ENCODE data around the gene ASTN2. TPM values are rescaled to one million over a fixed set of nuclear protein-coding genes. Genes with fewer than 3 reads are reported as not detected.

ASTN2 gene
- total RNA-seq, 1 experiment from 2014 or later = 4.8 TPM

GRCh38 chr9:116671605-116672004, 743.3 kb downstream of the ASTN2 start:
- DNase-seq (ENCODE audit: low read depth, low spot score) (no peak), ATAC-seq (no peak)
- Histone ChIP-seq H3K9ac (ENCODE audit: low read length) (no peak overlapping the region), H3K4me1 (ENCODE audit: control insufficient read depth in 1 of 2, insufficient read depth in 2 of 2, low read length in 2 of 2) (no peaks in the 10 kb centered on the region), H3K27me3 (ENCODE audit: insufficient read depth, low read length) (no peaks in the 10 kb centered on the region), H3K9me2 (ENCODE audit: insufficient read depth) (no peaks in the 10 kb centered on the region), H3K4me3 (replicated peaks in 1 of 2; ENCODE audit: low read depth in 1 of 2, low read length in 2 of 2) (no peak overlapping the region), H3K27ac (ENCODE audit: low read depth, low read length) (no peak overlapping the region), H3K79me2 (ENCODE audit: insufficient read depth, low read length) (no peaks in the 10 kb centered on the region), H3K36me3 (ENCODE audit: control insufficient read depth in 1 of 2, insufficient read depth in 2 of 2, low read length in 2 of 2) (no peaks in the 10 kb centered on the region), H3K9me3 (ENCODE audit: control insufficient read depth in 1 of 2, insufficient read depth in 1 of 2, low read depth in 1 of 2, low read length in 2 of 2) (no peaks in the 10 kb centered on the region), H2AFZ (ENCODE audit: low read depth, low read length, poor library complexity, severe bottlenecking) (no peak overlapping the region), H3K4me2 (ENCODE audit: low read length) (no peak overlapping the region), H4K20me1 (ENCODE audit: insufficient read depth) (no peaks in the 10 kb centered on the region)
- no TSS peak for BruUV-seq (replicated peaks)
- CTCF ChIA-PET = no interaction called here
- TF ChIP-seq ELF1 (IDR thresholded peaks at IDR 0.05; ENCODE audit: borderline replicate concordance, low read depth) (no peak), FOSL1 (IDR thresholded peaks at IDR 0.05; ENCODE audit: low read depth) (no peak), ZFX (IDR thresholded peaks at IDR 0.05) (no peak), SIN3A (IDR thresholded peaks at IDR 0.05; ENCODE audit: low read depth) (no peak), TCF7L2 (IDR thresholded peaks at IDR 0.05; ENCODE audit: borderline replicate concordance, extremely low read depth, insufficient read depth, insufficient read length) (no peak), POLR2AphosphoS5 (IDR thresholded peaks at IDR 0.05; ENCODE audit: low read depth, low read length) (no peak), SP1 (IDR thresholded peaks at IDR 0.05; ENCODE audit: low read depth) (no peak), YY1 (IDR thresholded peaks at IDR 0.05; ENCODE audit: extremely low read depth, insufficient replicate concordance, low read depth, low read length) (no peak), ZNF274 (IDR thresholded peaks at IDR 0.05; ENCODE audit: low read depth, low read length) (no peak), ATF3 (IDR thresholded peaks at IDR 0.05) (no peak), EGR1 (IDR thresholded peaks at IDR 0.05; ENCODE audit: low read depth) (no peak)
- TF ChIP-seq, protein P1, sequence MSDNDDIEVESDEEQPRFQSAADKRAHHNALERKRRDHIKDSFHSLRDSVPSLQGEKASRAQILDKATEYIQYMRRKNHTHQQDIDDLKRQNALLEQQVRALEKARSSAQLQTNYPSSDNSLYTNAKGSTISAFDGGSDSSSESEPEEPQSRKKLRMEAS (IDR thresholded peaks at IDR 0.05) = no peak
- TF ChIP-seq, protein P2, sequence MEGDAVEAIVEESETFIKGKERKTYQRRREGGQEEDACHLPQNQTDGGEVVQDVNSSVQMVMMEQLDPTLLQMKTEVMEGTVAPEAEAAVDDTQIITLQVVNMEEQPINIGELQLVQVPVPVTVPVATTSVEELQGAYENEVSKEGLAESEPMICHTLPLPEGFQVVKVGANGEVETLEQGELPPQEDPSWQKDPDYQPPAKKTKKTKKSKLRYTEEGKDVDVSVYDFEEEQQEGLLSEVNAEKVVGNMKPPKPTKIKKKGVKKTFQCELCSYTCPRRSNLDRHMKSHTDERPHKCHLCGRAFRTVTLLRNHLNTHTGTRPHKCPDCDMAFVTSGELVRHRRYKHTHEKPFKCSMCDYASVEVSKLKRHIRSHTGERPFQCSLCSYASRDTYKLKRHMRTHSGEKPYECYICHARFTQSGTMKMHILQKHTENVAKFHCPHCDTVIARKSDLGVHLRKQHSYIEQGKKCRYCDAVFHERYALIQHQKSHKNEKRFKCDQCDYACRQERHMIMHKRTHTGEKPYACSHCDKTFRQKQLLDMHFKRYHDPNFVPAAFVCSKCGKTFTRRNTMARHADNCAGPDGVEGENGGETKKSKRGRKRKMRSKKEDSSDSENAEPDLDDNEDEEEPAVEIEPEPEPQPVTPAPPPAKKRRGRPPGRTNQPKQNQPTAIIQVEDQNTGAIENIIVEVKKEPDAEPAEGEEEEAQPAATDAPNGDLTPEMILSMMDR (IDR thresholded peaks at IDR 0.05 in 2 of 3, conservative IDR thresholded peaks at IDR 0.05 in 1 of 3; ENCODE audit: borderline replicate concordance in 1 of 3, insufficient read depth in 1 of 3, low read depth in 2 of 3, low read length in 2 of 3) = no peak
- TF ChIP-seq, protein P3, sequence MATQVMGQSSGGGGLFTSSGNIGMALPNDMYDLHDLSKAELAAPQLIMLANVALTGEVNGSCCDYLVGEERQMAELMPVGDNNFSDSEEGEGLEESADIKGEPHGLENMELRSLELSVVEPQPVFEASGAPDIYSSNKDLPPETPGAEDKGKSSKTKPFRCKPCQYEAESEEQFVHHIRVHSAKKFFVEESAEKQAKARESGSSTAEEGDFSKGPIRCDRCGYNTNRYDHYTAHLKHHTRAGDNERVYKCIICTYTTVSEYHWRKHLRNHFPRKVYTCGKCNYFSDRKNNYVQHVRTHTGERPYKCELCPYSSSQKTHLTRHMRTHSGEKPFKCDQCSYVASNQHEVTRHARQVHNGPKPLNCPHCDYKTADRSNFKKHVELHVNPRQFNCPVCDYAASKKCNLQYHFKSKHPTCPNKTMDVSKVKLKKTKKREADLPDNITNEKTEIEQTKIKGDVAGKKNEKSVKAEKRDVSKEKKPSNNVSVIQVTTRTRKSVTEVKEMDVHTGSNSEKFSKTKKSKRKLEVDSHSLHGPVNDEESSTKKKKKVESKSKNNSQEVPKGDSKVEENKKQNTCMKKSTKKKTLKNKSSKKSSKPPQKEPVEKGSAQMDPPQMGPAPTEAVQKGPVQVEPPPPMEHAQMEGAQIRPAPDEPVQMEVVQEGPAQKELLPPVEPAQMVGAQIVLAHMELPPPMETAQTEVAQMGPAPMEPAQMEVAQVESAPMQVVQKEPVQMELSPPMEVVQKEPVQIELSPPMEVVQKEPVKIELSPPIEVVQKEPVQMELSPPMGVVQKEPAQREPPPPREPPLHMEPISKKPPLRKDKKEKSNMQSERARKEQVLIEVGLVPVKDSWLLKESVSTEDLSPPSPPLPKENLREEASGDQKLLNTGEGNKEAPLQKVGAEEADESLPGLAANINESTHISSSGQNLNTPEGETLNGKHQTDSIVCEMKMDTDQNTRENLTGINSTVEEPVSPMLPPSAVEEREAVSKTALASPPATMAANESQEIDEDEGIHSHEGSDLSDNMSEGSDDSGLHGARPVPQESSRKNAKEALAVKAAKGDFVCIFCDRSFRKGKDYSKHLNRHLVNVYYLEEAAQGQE (IDR thresholded peaks at IDR 0.05; ENCODE audit: low read depth) = no peak
- RAD21 ChIA-PET (ENCODE audit: low non-redundant PET in 1 of 2, low total read pairs in 2 of 2, uncharacterized antibody in 2 of 2, unreplicated experiment in 2 of 2) = no interaction called here
- intact Hi-C loops (cut with micrococcal nuclease) = no loop called here
- POLR2A ChIA-PET = no interaction called here
